HEK293T (cell line): ENCODE results near the gene HNRNPAB.

ENCODE experiments used
- CTCF ChIA-PET: fragments of 350-600 bp; formaldehyde crosslinking; extraction: SDS; loops from one replicate; lab custom pipeline; 2021; ENCODE audit warnings: antibody characterized with exemption, inconsistent platforms; lab: Yijun Ruan, JAX
- POLR2A ChIA-PET: fragments of 350-600 bp; formaldehyde crosslinking; extraction: SDS; loops from one replicate; lab custom pipeline; 2020; ENCODE audit warnings: antibody characterized with exemption, inconsistent platforms; lab: Yijun Ruan, JAX
- DNase-seq: peaks from one replicate; pipeline ENCODE4 v3.0.0; 2012; ENCODE audit warnings: mixed read lengths; ENCODE audit errors: extremely low spot score
- ARNT ChIP-seq: fragments of 450-650 bp; IDR thresholded peaks from 2 replicates; pipeline ENCODE4 v1.6.1; 2017; ENCODE audit warnings: mild to moderate bottlenecking
- BHLHE40 ChIP-seq: fragments of 450-650 bp; IDR thresholded peaks from 2 replicates; pipeline ENCODE4 v1.6.1; 2016; ENCODE audit warnings: mild to moderate bottlenecking, moderate library complexity, borderline replicate concordance
- CTBP1 ChIP-seq: fragments of 450-650 bp; IDR thresholded peaks from 2 replicates; pipeline ENCODE4 v1.6.1; 2016; ENCODE audit warnings: borderline replicate concordance
- ELF4 ChIP-seq: fragments of 450-650 bp; IDR thresholded peaks from 2 replicates; pipeline ENCODE4 v1.6.1; 2017; ENCODE audit warnings: antibody characterized with exemption
- FOXA1 ChIP-seq: fragments of 450-650 bp; IDR thresholded peaks from 2 replicates; pipeline ENCODE4 v1.6.1; 2016; ENCODE audit warnings: mild to moderate bottlenecking
- FOXK2 ChIP-seq: fragments of 450-650 bp; IDR thresholded peaks from 2 replicates; pipeline ENCODE4 v1.6.1; 2016; ENCODE audit warnings: mild to moderate bottlenecking
- FOXM1 ChIP-seq: fragments of 450-650 bp; IDR thresholded peaks from 2 replicates; pipeline ENCODE4 v1.6.1; 2017; ENCODE audit warnings: mild to moderate bottlenecking, borderline replicate concordance
- HDGF ChIP-seq: fragments of 450-650 bp; IDR thresholded peaks from 2 replicates; pipeline ENCODE4 v1.6.1; 2017; ENCODE audit warnings: antibody characterized with exemption, borderline replicate concordance
- L3MBTL2 ChIP-seq: fragments of 450-650 bp; conservative IDR thresholded peaks from 2 replicates; pipeline ENCODE4 v1.6.1; 2016; ENCODE audit warnings: mild to moderate bottlenecking
- LEF1 ChIP-seq: fragments of 450-650 bp; IDR thresholded peaks from 2 replicates; pipeline ENCODE4 v1.6.1; 2017; ENCODE audit warnings: mild to moderate bottlenecking, borderline replicate concordance
- NFRKB ChIP-seq: fragments of 450-650 bp; IDR thresholded peaks from 2 replicates; pipeline ENCODE4 v1.6.1; 2016; ENCODE audit warnings: mild to moderate bottlenecking, moderate library complexity
- PKNOX1 ChIP-seq: fragments of 450-650 bp; IDR thresholded peaks from 2 replicates; pipeline ENCODE4 v1.6.1; 2016
- SP1 ChIP-seq: fragments of 450-650 bp; IDR thresholded peaks from 2 replicates; pipeline ENCODE4 v1.6.1; 2017
- SUZ12 ChIP-seq: fragments of 450-650 bp; IDR thresholded peaks from 2 replicates; pipeline ENCODE4 v1.6.1; 2016; ENCODE audit warnings: mild to moderate bottlenecking
- TARDBP ChIP-seq: fragments of 450-650 bp; IDR thresholded peaks from 2 replicates; pipeline ENCODE4 v1.6.1; 2016
- ZNF384 ChIP-seq: fragments of 450-650 bp; IDR thresholded peaks from 2 replicates; pipeline ENCODE4 v1.6.1; 2016

Gene HNRNPAB

GRCh38 chr5:178229861-178230260 lies 25.5 kb downstream of the HNRNPAB start:
- TF ChIP-seq SUZ12 (no peak), ZNF384 (no peak), CTBP1 (no peak), FOXA1 (no peak), ARNT (no peak)
- ChIA-PET CTCF (no interaction called here), POLR2A (interaction anchor here (1.5 kb wide), 1 partner anchor 28 kb away, joined by 5 read pairs; no protein-coding TSS in a partner anchor)
- DNase-seq = no peak

- DNase-seq = no peak
- TF ChIP-seq ZNF384 (peak; percentile 76), ELF4 (no peak)
- CTCF ChIA-PET = interaction anchor here (1.1 kb wide), 1 partner anchor 359 kb away, joined by 3 read pairs; the partner anchor contains the start of gene COL23A1
- POLR2A ChIA-PET = interaction anchor here (1.1 to 2.9 kb wide), 6 partner anchors 10 to 29 kb away, joined by 4 to 17 read pairs (median 10); partner anchors contain the start of gene HNRNPAB
Observed at GRCh38 chr5:178230879-178231538, 26.7 kb downstream of the HNRNPAB start.

GRCh38 chr5:178231539-178232123 lies 27.3 kb downstream of the HNRNPAB start:
- DNase-seq = no peak
- POLR2A ChIA-PET = interaction anchor here (1.0 to 2.9 kb wide), 12 partner anchors 10 to 1319 kb away, joined by 3 to 17 read pairs (median 4); partner anchors contain the start of genes HNRNPAB and RUFY1
- CTCF ChIA-PET = interaction anchor here (1.1 to 1.2 kb wide), 2 partner anchors 20 to 358 kb away, joined by 3 read pairs; partner anchors contain the start of gene COL23A1
- peak; percentile 65 for TF ChIP-seq L3MBTL2
- TF ChIP-seq TARDBP = no peak

GRCh38 chr5:178232124-178232919 lies 28.0 kb downstream of the HNRNPAB start, which contains the start of gene PHYKPL:
Gene PHYKPL, minus strand, starts transcription at chr5:178232802. Its CDS starts 252 bp downstream, at chr5:178232550.
- POLR2A ChIA-PET = interaction anchor here (0.5 to 2.9 kb wide), 19 partner anchors 9 to 1318 kb away, joined by 3 to 17 read pairs (median 4); partner anchors contain the start of genes COL23A1, HNRNPAB and RUFY1
- peak; percentile 86 for DNase-seq
- TF ChIP-seq LEF1 (no peak), ARNT (no peak), PKNOX1 (no peak)
- CTCF ChIA-PET = interaction anchor here (1.1 to 1.2 kb wide), 2 partner anchors 19 to 358 kb away, joined by 3 read pairs; partner anchors contain the start of gene COL23A1

- ChIA-PET POLR2A (interaction anchor here (0.5 to 2.9 kb wide), 17 partner anchors 8 to 1318 kb away, joined by 3 to 17 read pairs (median 4); partner anchors contain the start of genes COL23A1, HNRNPAB and RUFY1), CTCF (interaction anchor here (1.2 kb wide), 1 partner anchor 19 kb away, joined by 3 read pairs; no protein-coding TSS in a partner anchor)
- DNase-seq = no peak
- no peak for TF ChIP-seq PKNOX1
- no peak for TF ChIP-seq ELF4
- TF ChIP-seq NFRKB = no peak
- no peak for TF ChIP-seq BHLHE40
- no peak for TF ChIP-seq SUZ12
- TF ChIP-seq FOXA1 = no peak
- no peak for TF ChIP-seq HDGF
- TF ChIP-seq LEF1 = no peak
- no peak for TF ChIP-seq ZNF384
- no peak for TF ChIP-seq FOXK2
- TF ChIP-seq FOXM1 = no peak
- no peak for TF ChIP-seq L3MBTL2
- no peak for TF ChIP-seq SP1
Observed at GRCh38 chr5:178232920-178233429, 28.6 kb downstream of the HNRNPAB start.

GRCh38 chr5:178234121-178234749 lies 29.9 kb downstream of the HNRNPAB start:
- CTCF ChIA-PET = interaction anchor here (0.5 to 1.2 kb wide), 15 partner anchors 10 to 1429 kb away, joined by 3 to 6 read pairs (median 3); partner anchors contain the start of gene COL23A1
- TF ChIP-seq FOXA1 = no peak
- no peak for TF ChIP-seq NFRKB
- TF ChIP-seq SUZ12 = no peak
- no peak for TF ChIP-seq TARDBP
- TF ChIP-seq ELF4 = no peak
- TF ChIP-seq FOXK2 = no peak
- TF ChIP-seq SP1 = no peak
- no peak for TF ChIP-seq CTBP1
- TF ChIP-seq BHLHE40 = no peak
- TF ChIP-seq PKNOX1 = no peak
- TF ChIP-seq L3MBTL2 = no peak
- no peak for TF ChIP-seq LEF1
- TF ChIP-seq FOXM1 = no peak
- no peak for TF ChIP-seq HDGF
- TF ChIP-seq ZNF384 = no peak
- no peak for DNase-seq
- POLR2A ChIA-PET = interaction anchor here (1.8 kb wide), 1 partner anchor 30 kb away, joined by 11 read pairs; the partner anchor contains the start of gene HNRNPAB
